ENCODE data around the gene ZNF407.

ZNF407 gene

GRCh38 chr18:74633652-74634352 lies 36.1 kb downstream of the ZNF407 start:
- Histone ChIP-seq H3K27me3 (ENCODE audit: insufficient read depth, low read length, poor library complexity) (no peaks in the 10 kb centered on the region), H3K79me2 (ENCODE audit: insufficient read depth, low read length) (peaks cover 13% of the 10 kb centered on the region), H3K9me3 (ENCODE audit: insufficient read depth, low read length, severe bottlenecking) (no peaks in the 10 kb centered on the region), H3K27ac (ENCODE audit: low read length) (no peak overlapping the region), H3K4me2 (ENCODE audit: insufficient read depth, low read length) (no peak overlapping the region), H3K9ac (ENCODE audit: low read depth, low read length) (no peak overlapping the region), H3K4me3 (ENCODE audit: low read depth in 1 of 2, low read length in 2 of 2) (no peak overlapping the region), H3K36me3 (ENCODE audit: insufficient read depth, low read length) (peaks cover 33% of the 10 kb centered on the region), H4K20me1 (ENCODE audit: insufficient read depth, low read length) (no peaks in the 10 kb centered on the region), H3K4me1 (ENCODE audit: insufficient read depth, low read length) (peaks cover 38% of the 10 kb centered on the region), H2AFZ (ENCODE audit: low read depth, low read length) (no peak overlapping the region)
- TF ChIP-seq EZH2 (IDR thresholded peaks at IDR 0.05; ENCODE audit: borderline replicate concordance, low read depth, low read length, severe bottlenecking) (no peak), CTCF (IDR thresholded peaks at IDR 0.05; ENCODE audit: borderline replicate concordance, extremely low read depth, low read length, poor library complexity, severe bottlenecking) (no peak)
- ATAC-seq (ENCODE audit: insufficient read depth, low read depth) (no peak), DNase-seq (no peak)

DNA sequence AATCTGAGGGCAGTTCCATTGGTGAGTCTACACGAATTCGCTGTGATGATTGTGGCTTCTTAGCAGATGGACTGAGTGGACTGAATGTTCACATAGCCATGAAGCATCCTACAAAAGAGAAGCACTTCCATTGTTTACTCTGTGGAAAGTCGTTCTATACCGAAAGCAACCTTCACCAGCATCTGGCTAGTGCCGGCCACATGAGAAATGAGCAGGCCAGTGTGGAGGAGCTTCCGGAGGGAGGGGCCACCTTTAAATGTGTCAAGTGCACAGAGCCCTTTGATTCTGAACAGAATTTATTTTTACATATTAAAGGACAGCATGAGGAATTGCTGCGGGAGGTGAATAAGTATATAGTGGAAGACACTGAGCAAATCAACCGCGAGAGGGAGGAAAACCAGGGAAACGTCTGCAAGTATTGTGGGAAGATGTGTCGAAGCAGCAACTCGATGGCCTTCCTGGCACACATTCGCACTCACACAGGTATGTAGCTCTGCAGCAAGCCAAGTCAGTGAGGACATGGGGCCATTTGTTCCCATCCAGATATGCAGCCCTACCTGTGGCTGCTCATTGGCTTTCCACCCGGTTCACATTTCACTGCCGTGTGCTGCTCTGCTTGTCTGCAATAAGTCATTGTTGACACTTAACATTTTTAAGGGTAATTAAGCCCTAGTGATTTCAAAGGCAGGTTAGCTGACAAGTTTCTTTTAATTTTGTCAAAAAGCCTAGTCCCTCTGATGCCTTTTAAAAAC lies 37.7 kb downstream of the ZNF407 start:
- DNase-seq (no peak), ATAC-seq (ENCODE audit: insufficient read depth, low read depth) (no peak)
- TF ChIP-seq CTCF (IDR thresholded peaks at IDR 0.05; ENCODE audit: borderline replicate concordance, extremely low read depth, low read length, poor library complexity, severe bottlenecking) (no peak), EZH2 (IDR thresholded peaks at IDR 0.05; ENCODE audit: borderline replicate concordance, low read depth, low read length, severe bottlenecking) (no peak)
- no peaks in the 10 kb centered on the region for H3K9me3 ChIP-seq (ENCODE audit: insufficient read depth, low read length, severe bottlenecking)
- peaks cover 27% of the 10 kb centered on the region for H3K4me1 ChIP-seq (ENCODE audit: insufficient read depth, low read length)
- H3K36me3 ChIP-seq (ENCODE audit: insufficient read depth, low read length), result peaks cover 33% of the 10 kb centered on the region
- H3K9ac ChIP-seq (ENCODE audit: low read depth, low read length), result no peak overlapping the region
- peaks cover 3% of the 10 kb centered on the region; the same call in 1 of the 2 replicates for H3K79me2 ChIP-seq (ENCODE audit: insufficient read depth, low read length)
- H3K27me3 ChIP-seq (ENCODE audit: insufficient read depth, low read length, poor library complexity), result no peaks in the 10 kb centered on the region
- no peak overlapping the region for H3K4me3 ChIP-seq (ENCODE audit: low read depth in 1 of 2, low read length in 2 of 2)
- H3K4me2 ChIP-seq (ENCODE audit: insufficient read depth, low read length), result no peak overlapping the region
- no peak overlapping the region for H3K27ac ChIP-seq (ENCODE audit: low read length)
- no peaks in the 10 kb centered on the region for H4K20me1 ChIP-seq (ENCODE audit: insufficient read depth, low read length)
- H2AFZ ChIP-seq (ENCODE audit: low read depth, low read length), result no peak overlapping the region

DNA sequence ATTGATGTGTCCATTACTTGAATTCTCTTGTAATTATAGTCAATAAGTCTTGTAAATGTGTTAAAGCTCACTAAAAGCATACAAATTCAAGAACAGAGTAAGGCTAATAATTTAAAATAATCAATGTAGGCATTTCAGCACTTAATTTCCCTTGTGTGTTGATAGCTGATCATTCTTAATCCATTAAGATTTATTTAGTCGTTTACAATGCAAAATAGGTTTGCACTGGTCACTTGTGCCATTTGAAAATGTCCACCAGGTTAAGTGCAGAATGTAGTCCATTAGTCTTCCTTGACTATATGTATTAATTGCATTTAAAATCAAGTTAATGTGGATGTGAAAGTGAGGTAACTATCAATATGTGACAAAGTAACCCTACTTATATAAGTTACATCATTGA lies 39.4 kb downstream of the ZNF407 start:
- TF ChIP-seq EZH2 (IDR thresholded peaks at IDR 0.05; ENCODE audit: borderline replicate concordance, low read depth, low read length, severe bottlenecking) (no peak), CTCF (IDR thresholded peaks at IDR 0.05; ENCODE audit: borderline replicate concordance, extremely low read depth, low read length, poor library complexity, severe bottlenecking) (no peak)
- peaks cover 10% of the 10 kb centered on the region for H3K4me1 ChIP-seq (ENCODE audit: insufficient read depth, low read length)
- no peak overlapping the region for H3K4me2 ChIP-seq (ENCODE audit: insufficient read depth, low read length)
- H3K27me3 ChIP-seq (ENCODE audit: insufficient read depth, low read length, poor library complexity), result no peaks in the 10 kb centered on the region
- ATAC-seq (ENCODE audit: insufficient read depth, low read depth), result no peak
- no peaks in the 10 kb centered on the region for H4K20me1 ChIP-seq (ENCODE audit: insufficient read depth, low read length)
- no peak for DNase-seq
- H3K36me3 ChIP-seq (ENCODE audit: insufficient read depth, low read length), result peaks cover 38% of the 10 kb centered on the region
- H3K4me3 ChIP-seq (ENCODE audit: low read depth in 1 of 2, low read length in 2 of 2), result no peak overlapping the region
- no peaks in the 10 kb centered on the region for H3K9me3 ChIP-seq (ENCODE audit: insufficient read depth, low read length, severe bottlenecking)
- H3K27ac ChIP-seq (ENCODE audit: low read length), result no peak overlapping the region
- no peak overlapping the region for H2AFZ ChIP-seq (ENCODE audit: low read depth, low read length)
- H3K79me2 ChIP-seq (ENCODE audit: insufficient read depth, low read length), result peaks cover 3% of the 10 kb centered on the region; the same call in 1 of the 2 replicates
- H3K9ac ChIP-seq (ENCODE audit: low read depth, low read length), result no peak overlapping the region

Data from DND-41 (cell line).